Keratinocyte (primary cell): ENCODE results near the gene KATNBL1. TPM values are rescaled to one million over a fixed set of nuclear protein-coding genes. Genes with fewer than 3 reads are reported as not detected.

Experiments
- DNase-seq: peaks from one replicate; pipeline ENCODE4 v3.0.0-alpha.2; 2011; ENCODE audit warnings: low read depth, missing footprints, low spot score
- FAIRE-seq: peaks from 2 replicates; lab custom pipeline; 2011; peaks lifted over from hg19 to GRCh38; lab: Jason Lieb, UNC
- H2AFZ ChIP-seq: 2 replicates; pipeline ENCODE4 v1.6.0; 2012; ENCODE audit warnings: low read length, control low read depth, inconsistent platforms; ENCODE audit not compliant: control insufficient read depth
- H3K27ac ChIP-seq: 2 replicates; pipeline ENCODE4 v1.5.1; 2011; ENCODE audit warnings: low read length; ENCODE audit not compliant: control insufficient read depth, insufficient read depth
- H3K27me3 ChIP-seq: 3 replicates; pipeline ENCODE4 v1.6.0; 2011; ENCODE audit warnings: low read length; ENCODE audit not compliant: control insufficient read depth, insufficient read depth; ENCODE audit errors: extremely low read depth
- H3K36me3 ChIP-seq, 2 experiments: 2 replicates in 1 of 2; 3 replicates in 1 of 2; pipeline ENCODE4 v1.5.1; 2011; ENCODE audit warnings: low read length in 2 of 2, mild to moderate bottlenecking in 1 of 2; ENCODE audit not compliant: control insufficient read depth in 2 of 2, insufficient read depth in 2 of 2; ENCODE audit errors: extremely low read depth in 1 of 2
- H3K4me1 ChIP-seq: 3 replicates; pipeline ENCODE4 v1.5.1; 2011; ENCODE audit warnings: low read length; ENCODE audit not compliant: control insufficient read depth, insufficient read depth; ENCODE audit errors: extremely low read depth
- H3K4me2 ChIP-seq: 3 replicates; pipeline ENCODE4 v1.6.0; 2011; ENCODE audit warnings: low read depth, low read length; ENCODE audit not compliant: control insufficient read depth, insufficient read depth; ENCODE audit errors: extremely low read depth
- H3K4me3 ChIP-seq, 3 experiments: fragments of 200-600 bp in 1 of 3; sonication (generic) in 1 of 3; 2 replicates in 2 of 3; 3 replicates in 1 of 3; pipeline ENCODE4 v1.5.1; 2011 to 2016; ENCODE audit warnings: low read length in 3 of 3, mild to moderate bottlenecking in 3 of 3, control low read depth in 2 of 3, inconsistent platforms in 1 of 3, low read depth in 1 of 3, mixed read lengths in 1 of 3, mixed run types in 1 of 3, moderate library complexity in 1 of 3; ENCODE audit not compliant: control insufficient read depth in 2 of 3, insufficient read depth in 2 of 3; ENCODE audit errors: extremely low read depth in 1 of 3
- H3K79me2 ChIP-seq: 2 replicates; pipeline ENCODE4 v1.6.0; 2012; ENCODE audit warnings: low read length; ENCODE audit not compliant: control insufficient read depth, insufficient read depth
- H3K9ac ChIP-seq: 3 replicates; pipeline ENCODE4 v1.6.0; 2011; ENCODE audit warnings: low read length; ENCODE audit not compliant: control insufficient read depth, insufficient read depth; ENCODE audit errors: extremely low read depth
- H3K9me1 ChIP-seq: 3 replicates; pipeline ENCODE4 v1.6.0; 2011; ENCODE audit warnings: low read length; ENCODE audit not compliant: control insufficient read depth, insufficient read depth; ENCODE audit errors: extremely low read depth
- H3K9me3 ChIP-seq: 2 replicates; pipeline ENCODE4 v1.5.1; 2012; ENCODE audit warnings: low read depth, low read length; ENCODE audit not compliant: control insufficient read depth
- H4K20me1 ChIP-seq: 3 replicates; pipeline ENCODE4 v1.6.0; 2011; ENCODE audit warnings: low read length; ENCODE audit not compliant: control insufficient read depth, insufficient read depth; ENCODE audit errors: extremely low read depth
- CTCF ChIP-seq, 3 experiments: IDR thresholded peaks in 1 of 3; conservative IDR thresholded peaks in 1 of 3; optimal IDR thresholded peaks in 1 of 3; 2 replicates in 2 of 3; 3 replicates in 1 of 3; pipeline versions ENCODE3 to v1.5.1; 2011; ENCODE audit warnings: low read length in 3 of 3, mild to moderate bottlenecking in 3 of 3, moderate library complexity in 2 of 3, control low read depth in 1 of 3, inconsistent platforms in 1 of 3; ENCODE audit not compliant: insufficient read depth in 2 of 3; ENCODE audit errors: extremely low read depth in 1 of 3
- EZH2 ChIP-seq: IDR thresholded peaks from one replicate; pipeline ENCODE4 v1.6.1; 2012; ENCODE audit warnings: inconsistent platforms, mild to moderate bottlenecking, low read length, moderate library complexity
- dilution Hi-C: fragments of 300-500 bp; cut with MboI; formaldehyde crosslinking; loops from one replicate; pipeline ENCODE4 v1.7.0; 2020; ENCODE audit warnings: low sequenced_read_pairs; ENCODE audit not compliant: extremely low pct_ligation_motif_present
- polyA minus RNA-seq, 3 experiments: library from RNA; depleted of rRNA, polyadenylated mRNA; stranded (reverse); fragments of >200 nt; gene quantifications; 1 replicate in 1 of 3; 2 replicates in 1 of 3; 3 replicates in 1 of 3; pipeline ENCODE4 v1.2.3, GENCODE V29; 2011
- polyA plus RNA-seq, 5 experiments: library from polyadenylated mRNA; depleted of rRNA in 3 of 5; stranded (reverse) in 3 of 5; stranded (forward) in 1 of 5; unstranded in 1 of 5; fragments of >200 nt; gene quantifications; 1 replicate in 1 of 5; 2 replicates in 3 of 5; 3 replicates in 1 of 5; pipeline versions ENCODE4 v1.2.1 to v1.2.3, GENCODE V29; 2011 to 2012; ENCODE audit warnings: missing spikeins in 2 of 5, low read depth in 1 of 5, low replicate concordance in 1 of 5

KATNBL1 gene, protein sequence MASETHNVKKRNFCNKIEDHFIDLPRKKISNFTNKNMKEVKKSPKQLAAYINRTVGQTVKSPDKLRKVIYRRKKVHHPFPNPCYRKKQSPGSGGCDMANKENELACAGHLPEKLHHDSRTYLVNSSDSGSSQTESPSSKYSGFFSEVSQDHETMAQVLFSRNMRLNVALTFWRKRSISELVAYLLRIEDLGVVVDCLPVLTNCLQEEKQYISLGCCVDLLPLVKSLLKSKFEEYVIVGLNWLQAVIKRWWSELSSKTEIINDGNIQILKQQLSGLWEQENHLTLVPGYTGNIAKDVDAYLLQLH
- polyA plus RNA-seq (26.9 to 54.0 TPM (median 31.4 TPM) in 3 replicates), polyA minus RNA-seq (1.9 to 34.7 TPM (median 13.1 TPM) in 3 replicates)
- polyA plus RNA-seq (2011; ENCODE audit: low read depth) = 43.0 TPM
- 15.5 and 29.8 TPM in 2 replicates for polyA plus RNA-seq (2011; cell fraction: cytosol; rRNA removed)
- polyA plus RNA-seq (2011; cell fraction: nucleus; rRNA removed) = 34.7 and 55.8 TPM in 2 replicates
- 23.9 and 37.4 TPM in 2 replicates for polyA plus RNA-seq (2012; ENCODE audit: low replicate concordance)
- polyA minus RNA-seq (2011; cell fraction: cytosol; rRNA and poly(A)+ RNA removed) = 37.4 TPM
- 28.5 and 60.0 TPM in 2 replicates for polyA minus RNA-seq (2011; cell fraction: nucleus; rRNA and poly(A)+ RNA removed)

DNA sequence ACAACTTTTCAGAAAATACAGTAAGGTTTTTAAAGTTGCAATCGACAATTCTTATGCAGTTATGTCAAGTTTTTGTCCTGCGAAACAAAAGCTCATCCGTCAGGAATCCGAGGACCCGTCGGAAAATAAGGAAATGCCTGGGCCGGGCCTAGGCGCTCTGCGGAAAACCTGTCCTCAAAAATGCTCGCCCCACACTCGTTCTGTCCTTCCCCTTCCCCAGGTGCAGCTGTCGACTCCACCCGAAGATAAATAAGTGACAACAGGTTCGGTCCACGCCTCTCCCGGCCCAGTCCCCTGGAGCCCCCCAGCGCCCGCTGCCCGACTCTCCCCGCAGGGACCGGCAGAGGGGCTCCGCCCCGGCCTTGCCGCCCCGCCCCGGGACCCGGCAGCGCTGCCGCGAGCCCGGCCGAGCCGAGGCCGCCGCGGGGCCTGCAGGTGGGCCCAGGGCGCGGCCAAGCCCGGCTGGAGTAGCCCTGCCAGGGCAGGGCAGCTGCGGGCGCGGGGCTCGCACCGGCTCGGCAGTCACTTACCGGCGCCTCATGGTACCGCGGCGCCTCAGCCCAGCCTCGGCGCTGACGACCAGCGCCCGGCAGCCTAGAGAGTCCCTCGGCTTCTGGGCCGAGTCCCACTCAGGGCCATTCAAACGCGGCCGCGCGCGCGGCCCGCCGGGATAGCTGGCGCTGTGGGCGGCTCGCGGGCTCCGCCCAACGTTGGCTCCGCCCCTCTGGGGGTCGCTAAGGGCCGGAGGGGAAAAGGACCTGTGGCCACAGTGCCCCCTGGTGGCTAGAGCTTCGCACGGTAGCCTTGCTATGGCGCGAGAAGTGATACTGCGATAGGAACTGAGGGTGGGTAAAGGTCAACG lies at the start of gene KATNBL1:
Gene KATNBL1 (minus strand): TSS at position 676 of the 862 bp plus-strand sequence. CDS start 46,420 bp downstream, outside the sequence.
- dilution Hi-C loops = no loop called here
- Histone ChIP-seq H3K27me3 (no peaks in the 10 kb centered on the region), H3K4me3 (peak within 1 kb of the TSS; percentile 77 to 93 (median 87)), H2AFZ (peak within 1 kb of the TSS; percentile 84), H3K4me2 (peak within 1 kb of the TSS; percentile 85), H3K79me2 (peaks cover 48% of the 10 kb centered on the region), H4K20me1 (no peaks in the 10 kb centered on the region), H3K9me3 (no peaks in the 10 kb centered on the region), H3K27ac (peak within 1 kb of the TSS; percentile 71), H3K9me1 (no peaks in the 10 kb centered on the region), H3K36me3 (peaks cover 0 to 5% of the 10 kb centered on the region in 2 experiments), H3K4me1 (peaks cover 12% of the 10 kb centered on the region), H3K9ac (peak within 1 kb of the TSS; percentile 96)
- DNase-seq = peak; percentile 44
- TF ChIP-seq EZH2 (no peak), CTCF (optimal IDR thresholded peaks at IDR 0.05 in 1 of 3, IDR thresholded peaks at IDR 0.05 in 1 of 3, conservative IDR thresholded peaks at IDR 0.05 in 1 of 3; ENCODE audit: extremely low read depth in 1 of 3, insufficient read depth in 2 of 3, low read length in 3 of 3) (peak; percentile 78 to 93 (median 91))
- FAIRE-seq = peak; percentile 78

DNA sequence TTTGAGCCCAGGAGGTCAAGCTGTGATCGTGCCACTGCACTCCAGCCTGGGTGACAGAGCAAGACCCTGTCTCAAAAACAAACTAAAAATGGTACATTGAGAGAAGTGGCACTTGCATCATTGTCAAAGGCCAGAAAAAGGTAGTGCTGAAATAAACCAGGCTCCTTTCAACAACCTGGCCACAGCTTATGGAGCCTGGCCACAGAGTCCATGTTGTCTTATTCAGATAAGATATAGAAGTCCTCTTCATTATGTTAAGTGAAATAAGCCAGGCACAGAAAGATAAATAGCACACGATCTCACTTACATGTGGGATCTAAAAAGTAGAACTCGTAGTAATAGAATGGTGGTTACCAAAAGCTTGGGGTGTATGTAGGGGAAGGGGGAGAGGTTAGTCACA lies 49.7 kb upstream of the KATNBL1 start:
- H3K9me3 ChIP-seq = no peaks in the 10 kb centered on the region
- H3K27ac ChIP-seq = no peak overlapping the region
- dilution Hi-C loops = no loop called here
- no peak overlapping the region for H3K9ac ChIP-seq
- FAIRE-seq (no peak), DNase-seq (no peak)
- no peak overlapping the region for H3K4me2 ChIP-seq
- no peaks in the 10 kb centered on the region for H4K20me1 ChIP-seq
- no peak overlapping the region for H2AFZ ChIP-seq
- no peaks in the 10 kb centered on the region for H3K27me3 ChIP-seq
- no peaks in the 10 kb centered on the region for H3K79me2 ChIP-seq
- H3K4me3 ChIP-seq = no peak overlapping the region
- no peaks in the 10 kb centered on the region for H3K9me1 ChIP-seq
- no peaks in the 10 kb centered on the region for H3K4me1 ChIP-seq
- H3K36me3 ChIP-seq = peaks cover 0 to 2% of the 10 kb centered on the region in 2 experiments
- TF ChIP-seq CTCF (optimal IDR thresholded peaks at IDR 0.05 in 1 of 3, IDR thresholded peaks at IDR 0.05 in 1 of 3, conservative IDR thresholded peaks at IDR 0.05 in 1 of 3; ENCODE audit: extremely low read depth in 1 of 3, insufficient read depth in 2 of 3, low read length in 3 of 3) (no peak), EZH2 (no peak)
